HG03025 (cell line): Measurements from ENCODE around the gene INPP5D.
"Not testable (repeated sequence)": the region's sequence is repeated elsewhere in the genome, so short reads cannot be mapped to it uniquely, and the experiment has no call there.

ENCODE experiments used
- ATAC-seq: cut with Tn5 transposase; IDR thresholded peaks from one replicate; pipeline ENCODE4 v1.9.1; 2021; ENCODE audit warnings: mild to moderate bottlenecking, moderate library complexity; ENCODE audit not compliant: unreplicated experiment, low FRiP score

INPP5D gene

DNA sequence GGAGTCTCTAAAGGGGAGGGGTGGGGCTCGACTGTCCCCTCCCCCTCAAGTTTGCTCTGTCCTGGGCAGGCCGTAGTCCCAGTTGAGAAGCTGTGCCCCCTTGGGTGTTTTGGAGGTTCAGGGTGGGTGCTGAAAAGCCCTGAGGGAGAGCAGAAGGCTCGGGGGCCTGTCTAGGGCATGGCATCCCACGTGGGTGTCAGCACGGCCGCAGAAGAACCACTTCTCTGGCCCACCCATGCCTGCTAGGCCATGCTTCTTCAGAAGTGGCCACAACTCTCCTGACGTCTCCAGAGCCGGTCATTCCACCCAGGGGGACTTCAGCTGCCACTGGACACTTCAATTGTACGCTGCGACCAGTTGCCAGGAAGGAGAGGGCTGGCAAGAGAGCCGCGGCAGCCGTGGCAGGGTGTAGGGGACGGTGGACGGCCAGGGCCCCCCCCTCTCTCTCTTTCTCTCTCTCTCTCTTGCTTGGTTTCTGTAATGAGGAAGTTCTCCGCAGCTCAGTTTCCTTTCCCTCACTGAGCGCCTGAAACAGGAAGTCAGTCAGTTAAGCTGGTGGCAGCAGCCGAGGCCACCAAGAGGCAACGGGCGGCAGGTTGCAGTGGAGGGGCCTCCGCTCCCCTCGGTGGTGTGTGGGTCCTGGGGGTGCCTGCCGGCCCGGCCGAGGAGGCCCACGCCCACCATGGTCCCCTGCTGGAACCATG, at the start of gene INPP5D:
TSS of gene INPP5D (plus strand) at position 546 of the 704 bp plus-strand sequence. CDS start at position 683, 137 bp downstream.
- ATAC-seq: peak; percentile 44

DNA sequence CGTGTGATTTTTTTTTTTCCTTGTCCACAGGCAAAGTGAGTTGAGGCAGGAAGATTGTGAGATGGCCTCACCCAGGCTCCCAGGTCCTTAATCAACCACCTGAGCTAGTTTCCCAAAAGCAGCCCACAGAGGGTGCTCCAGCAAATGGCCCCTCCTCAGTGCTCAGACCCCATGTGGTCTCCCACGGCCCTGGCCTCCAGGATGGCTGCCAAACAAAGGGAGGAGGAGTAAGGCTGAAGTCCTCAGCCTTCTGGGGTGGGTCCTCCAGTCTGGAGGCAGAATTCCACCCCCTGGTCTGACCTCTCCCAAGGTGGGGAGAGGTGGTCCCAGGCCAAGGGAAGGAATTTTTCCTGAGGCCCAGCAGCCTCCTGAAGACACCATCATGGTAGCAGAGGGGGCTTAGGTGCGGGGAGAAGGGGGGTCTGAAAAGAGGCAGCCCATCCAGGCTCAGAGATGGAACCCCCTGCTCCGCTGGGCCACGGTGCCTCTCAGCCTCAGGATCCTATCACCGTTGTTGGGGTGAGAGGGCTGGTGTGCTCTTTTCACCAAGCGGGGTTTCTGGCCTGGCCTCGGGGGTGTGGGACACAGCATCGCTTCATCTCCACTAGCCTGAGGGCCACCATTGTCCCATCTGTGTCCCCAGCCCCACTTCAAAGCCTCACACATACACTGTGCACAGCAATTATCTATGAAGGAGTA, 49.4 kb upstream of the INPP5D start:
- ATAC-seq: no peak

DNA sequence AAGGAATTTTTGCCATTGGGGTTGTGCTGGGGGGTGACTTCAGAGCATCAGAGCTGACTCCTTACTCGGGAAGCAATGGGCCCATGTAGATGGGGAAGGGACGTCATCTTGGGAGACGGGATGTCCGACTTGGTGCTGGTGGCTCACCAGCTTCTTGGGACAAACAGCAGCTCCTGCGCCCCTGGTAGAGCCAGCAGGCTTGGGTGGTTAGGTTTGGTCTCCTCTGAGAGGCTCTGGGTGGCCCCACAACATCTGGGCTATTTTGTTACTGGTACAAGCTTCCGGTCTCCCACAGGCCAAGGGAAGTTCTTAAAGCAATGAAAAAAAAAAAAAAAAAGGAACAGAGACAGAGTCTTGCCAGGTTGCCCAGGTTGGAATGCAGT, 48.9 kb upstream of the INPP5D start:
- no peak for ATAC-seq

DNA sequence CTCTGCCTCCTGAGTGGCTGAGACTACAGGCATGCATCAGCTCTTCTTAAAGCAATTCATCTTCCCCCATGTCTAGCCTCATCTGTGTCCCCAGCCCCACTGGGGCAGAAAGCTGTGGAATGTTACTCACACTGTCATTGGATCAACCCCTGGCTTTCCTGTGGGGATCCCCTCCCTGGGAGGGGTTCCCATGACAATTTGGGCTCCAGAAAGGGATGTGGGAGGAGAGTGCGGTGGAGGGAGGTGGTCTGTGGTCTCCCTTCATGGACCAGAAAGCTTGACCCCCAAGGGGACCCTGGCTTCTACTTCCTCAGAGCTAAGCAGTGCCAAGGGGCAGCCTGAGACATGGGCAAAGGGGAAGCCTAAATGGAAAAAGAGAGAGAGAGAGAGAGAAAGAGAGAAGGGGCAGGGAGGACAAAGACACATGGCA, 48.4 kb upstream of the INPP5D start:
- no peak for ATAC-seq

DNA sequence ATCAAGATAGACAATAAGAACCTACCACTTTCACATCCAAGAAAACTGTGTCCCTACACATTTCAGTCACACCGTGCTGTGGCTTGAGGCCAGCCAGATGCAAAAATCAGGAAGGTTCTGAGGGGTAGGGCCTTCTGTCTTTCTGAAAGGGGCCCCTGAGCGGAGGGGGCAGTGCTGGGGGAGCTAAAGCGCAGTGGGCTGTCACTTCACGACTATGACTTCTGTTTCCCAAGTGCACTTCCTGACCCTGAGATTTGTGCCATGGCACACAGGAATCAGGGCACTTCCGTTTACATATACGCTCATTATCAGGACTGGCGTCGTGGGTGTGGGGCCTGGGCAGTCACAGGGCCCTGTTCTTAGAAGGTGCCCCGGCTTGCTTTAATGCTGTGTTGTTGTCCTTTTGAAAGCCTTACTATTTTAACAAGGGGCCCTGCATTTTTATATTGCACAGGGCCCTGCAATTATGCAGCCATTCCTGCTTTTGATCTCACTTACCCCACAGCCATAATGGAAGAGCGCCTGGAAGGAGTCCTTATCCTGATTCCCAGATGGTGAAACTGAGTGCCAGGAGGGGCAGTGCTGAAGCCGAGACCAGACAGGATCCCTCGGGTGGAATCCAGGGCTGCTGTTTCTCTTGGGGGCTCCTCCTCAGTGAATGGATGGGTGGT, 47.7 kb upstream of the INPP5D start:
- no peak for ATAC-seq

DNA sequence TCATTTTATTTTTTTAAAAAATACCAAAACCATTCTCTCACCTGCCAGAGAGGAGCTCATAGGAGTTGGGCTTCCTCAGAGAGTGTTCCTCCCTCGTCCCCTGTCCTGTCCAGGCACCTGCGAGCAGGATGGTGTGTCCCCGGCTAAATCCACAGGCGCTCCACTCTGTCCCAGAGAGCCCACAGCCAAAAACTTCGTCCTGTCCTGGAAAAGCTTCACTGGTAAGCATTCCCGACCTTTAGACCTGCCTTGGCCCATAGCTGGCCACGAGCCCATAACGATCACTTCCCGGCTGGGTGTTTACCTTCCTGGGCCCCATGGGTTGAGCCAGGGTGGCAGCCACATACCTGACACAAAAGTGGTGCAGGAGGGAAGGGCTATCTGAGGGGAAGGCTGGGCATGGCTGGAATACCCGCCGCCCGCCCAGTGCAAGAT, 47.1 kb upstream of the INPP5D start, which contains the start of gene NGEF:
TSS of gene NGEF (minus strand) at position 230 of the 435 bp plus-strand sequence. CDS start 38,366 bp downstream, outside the sequence.
- no peak for ATAC-seq

GRCh38 chr2:233013650-233014049, 46.5 kb upstream of the INPP5D start:
- no peak for ATAC-seq

- no peak for ATAC-seq
Measured at GRCh38 chr2:233015019-233015645, 45.0 kb upstream of the INPP5D start.

DNA sequence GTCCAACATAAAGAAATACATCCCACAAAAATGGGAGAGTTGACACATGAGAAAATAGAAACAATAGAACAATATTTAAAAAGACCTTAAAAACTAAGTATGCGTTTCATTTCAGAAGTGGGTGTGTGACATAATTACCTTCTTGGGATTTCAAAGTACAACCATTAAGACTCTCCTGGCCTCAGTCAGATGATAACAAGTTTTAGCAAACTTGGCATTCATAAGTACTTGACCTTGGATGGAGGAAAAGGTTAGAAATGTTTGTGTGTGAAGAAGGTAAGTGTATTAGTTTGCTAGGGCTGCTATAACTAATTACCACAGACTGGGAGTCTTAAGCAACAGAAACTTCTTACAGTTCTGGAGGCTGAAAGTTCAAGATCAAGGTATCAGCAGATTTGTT, 42.2 kb upstream of the INPP5D start:
- ATAC-seq: no peak

- not testable (repeated sequence) for ATAC-seq
Measured at GRCh38 chr2:233019610-233020009, 40.5 kb upstream of the INPP5D start.

GRCh38 chr2:233020454-233020853, 39.7 kb upstream of the INPP5D start:
- ATAC-seq: no peak

DNA sequence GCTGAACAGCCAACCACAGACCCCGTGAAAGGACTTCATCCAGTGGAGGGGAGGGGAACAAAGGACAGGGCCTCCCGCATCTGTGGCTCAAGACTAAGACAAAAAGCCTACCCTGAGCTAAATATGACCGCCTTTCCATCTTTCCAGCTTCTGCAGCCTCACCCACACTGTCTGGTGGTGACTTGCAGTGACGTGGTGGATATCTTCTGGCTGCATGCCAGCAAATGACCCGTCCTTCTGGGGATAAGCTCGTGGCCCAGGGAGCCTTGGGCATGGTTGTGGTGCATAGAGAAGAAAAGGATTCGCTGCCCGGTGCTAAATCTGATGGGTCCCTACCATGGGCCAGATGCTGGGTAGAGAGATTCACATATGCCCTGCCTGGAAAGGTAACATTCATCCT, 38.4 kb upstream of the INPP5D start:
- ATAC-seq: no peak

GRCh38 chr2:233022561-233022960, 37.6 kb upstream of the INPP5D start:
- no peak for ATAC-seq

GRCh38 chr2:233023007-233023760, 37.0 kb upstream of the INPP5D start:
- no peak for ATAC-seq

GRCh38 chr2:233023761-233024410, 36.3 kb upstream of the INPP5D start:
- no peak for ATAC-seq

DNA sequence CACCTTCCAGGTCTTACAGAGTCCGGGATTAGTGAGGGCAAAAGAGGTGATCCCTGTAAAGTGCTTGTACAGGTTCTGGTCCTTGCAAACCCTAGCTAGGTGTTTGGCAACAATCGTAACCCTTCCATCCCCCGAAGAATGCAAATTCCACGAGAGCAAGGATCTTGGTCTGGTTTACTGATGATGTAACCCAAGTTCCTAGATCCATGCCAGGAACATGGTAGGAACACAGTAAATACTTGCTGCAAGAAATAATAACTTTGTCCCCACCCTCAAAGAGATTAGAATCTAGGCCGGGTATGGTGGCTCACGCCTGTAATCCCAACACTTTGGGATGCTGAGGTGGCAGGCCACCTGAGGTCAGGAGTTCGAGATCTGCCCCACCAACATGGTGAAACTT, 34.4 kb upstream of the INPP5D start:
- no peak for ATAC-seq

GRCh38 chr2:233026198-233026813, 33.8 kb upstream of the INPP5D start:
- ATAC-seq: no peak

- ATAC-seq: no peak
Measured at GRCh38 chr2:233029321-233029720, 30.8 kb upstream of the INPP5D start.
